GM19099 (cell line): Measurements from ENCODE around the gene LIPJ.

Experiments
- POLR2A ChIP-seq: IDR thresholded peaks from 3 replicates; pipeline ENCODE4 v1.6.1; 2011; ENCODE audit warnings: low read depth; ENCODE audit not compliant: insufficient read length; ENCODE audit errors: extremely low read depth

Gene LIPJ

GRCh38 chr10:88586462-88586861, at the start of gene LIPJ:
Gene LIPJ, plus strand, starts transcription at chr10:88586762. Its CDS starts 3,926 bp downstream, at chr10:88590688.
- no peak for TF ChIP-seq POLR2A

- no peak for TF ChIP-seq POLR2A
Measured at GRCh38 chr10:88537322-88537721, 49.2 kb upstream of the LIPJ start.

- no peak for TF ChIP-seq POLR2A
Measured at GRCh38 chr10:88538048-88538447, 48.5 kb upstream of the LIPJ start.

GRCh38 chr10:88540351-88540750, 46.2 kb upstream of the LIPJ start:
- TF ChIP-seq POLR2A = no peak

GRCh38 chr10:88541116-88541626, 45.4 kb upstream of the LIPJ start:
- no peak for TF ChIP-seq POLR2A

- TF ChIP-seq POLR2A = no peak
Measured at GRCh38 chr10:88542522-88542921, 44.0 kb upstream of the LIPJ start.

DNA sequence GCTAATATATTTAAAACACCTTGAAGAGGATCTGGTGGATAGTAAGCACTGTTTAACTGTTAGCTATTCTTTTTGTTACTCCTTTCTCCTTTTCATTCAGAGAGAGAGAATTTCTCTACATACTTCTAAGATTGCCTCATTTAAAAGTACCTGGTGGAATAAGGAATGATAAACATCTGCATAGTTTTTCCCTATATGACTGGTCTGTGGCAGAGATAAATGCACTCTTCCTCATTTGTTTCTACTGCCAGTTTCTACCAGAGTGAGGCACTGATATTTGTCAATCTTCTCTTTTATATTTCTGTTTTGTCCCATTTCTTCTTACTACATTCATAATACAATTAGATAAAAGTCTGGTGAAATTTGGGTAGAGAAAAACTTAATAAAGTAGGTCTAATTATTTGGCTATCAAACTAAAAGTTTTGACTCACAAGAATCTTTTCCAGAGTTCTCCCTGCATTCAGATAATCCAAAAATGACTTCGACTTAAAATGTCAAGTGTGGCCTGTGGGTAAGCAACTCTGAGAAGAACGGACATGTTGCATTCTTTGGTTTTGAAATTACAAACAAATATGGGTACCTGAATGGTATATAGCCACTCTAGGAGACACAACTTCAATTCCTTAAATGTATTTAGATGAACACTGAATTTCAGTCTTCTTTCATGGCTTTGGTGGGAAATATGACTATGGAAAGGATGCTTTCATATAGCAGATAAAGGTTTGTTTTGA, 42.3 kb upstream of the LIPJ start:
- TF ChIP-seq POLR2A = no peak

GRCh38 chr10:88545359-88545758, 41.2 kb upstream of the LIPJ start:
- no peak for TF ChIP-seq POLR2A

DNA sequence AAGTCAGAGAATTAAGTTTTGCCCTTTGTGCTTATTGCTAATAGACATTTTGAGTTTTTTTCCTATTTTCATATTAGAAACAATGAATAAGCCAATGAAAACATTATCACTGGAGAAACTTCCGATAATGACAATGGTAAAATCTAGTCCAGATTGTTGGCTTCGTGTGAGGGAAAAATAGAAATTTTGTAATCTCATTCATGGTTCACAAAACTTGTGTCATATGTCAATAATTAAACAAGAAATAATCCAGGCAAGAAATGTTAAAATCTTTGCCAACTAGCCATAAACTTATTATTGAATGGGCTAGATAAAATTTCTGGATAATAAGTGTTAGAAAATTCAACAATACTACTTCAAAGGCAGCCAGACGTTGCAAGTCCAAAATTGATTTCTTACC, 40.1 kb upstream of the LIPJ start:
- TF ChIP-seq POLR2A = no peak

- no peak for TF ChIP-seq POLR2A
Measured at GRCh38 chr10:88551246-88551645, 35.3 kb upstream of the LIPJ start.

- no peak for TF ChIP-seq POLR2A
Measured at GRCh38 chr10:88553116-88553752, 33.3 kb upstream of the LIPJ start.

DNA sequence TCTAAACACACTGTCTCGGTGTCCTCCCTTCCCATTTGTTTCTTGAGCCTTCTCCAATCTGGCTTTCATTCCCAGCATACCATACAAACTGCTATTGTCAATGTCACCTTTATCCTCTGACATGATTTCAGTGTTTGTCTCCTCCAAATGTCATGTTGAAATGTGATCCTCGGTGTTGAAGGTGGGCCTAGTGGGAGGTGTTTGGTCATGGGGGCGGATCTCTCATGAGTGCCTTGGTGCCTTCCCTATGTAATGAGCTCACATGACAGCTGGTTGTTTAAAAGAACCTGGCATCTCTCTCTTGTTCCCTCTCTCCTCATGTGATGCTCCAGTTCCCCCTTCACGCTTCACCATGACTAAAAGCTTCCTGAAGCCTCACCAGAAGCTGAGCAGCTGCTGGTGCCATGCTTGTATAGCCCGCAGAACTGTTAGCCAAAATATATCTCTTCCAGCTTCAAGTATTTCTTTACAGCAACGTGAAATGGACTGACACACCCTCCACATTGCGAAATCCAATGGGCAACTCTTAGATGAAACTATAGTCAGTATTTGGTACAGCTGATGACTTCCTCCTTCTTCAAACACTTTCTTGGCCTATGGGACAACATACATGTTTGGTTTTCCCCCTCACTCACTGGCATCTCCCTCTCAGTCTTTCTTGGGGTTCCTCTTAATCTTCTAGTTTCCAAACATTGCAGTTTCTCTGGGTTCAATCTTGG, 31.2 kb upstream of the LIPJ start:
- no peak for TF ChIP-seq POLR2A

- no peak for TF ChIP-seq POLR2A
Measured at GRCh38 chr10:88557256-88557655, 29.3 kb upstream of the LIPJ start.

DNA sequence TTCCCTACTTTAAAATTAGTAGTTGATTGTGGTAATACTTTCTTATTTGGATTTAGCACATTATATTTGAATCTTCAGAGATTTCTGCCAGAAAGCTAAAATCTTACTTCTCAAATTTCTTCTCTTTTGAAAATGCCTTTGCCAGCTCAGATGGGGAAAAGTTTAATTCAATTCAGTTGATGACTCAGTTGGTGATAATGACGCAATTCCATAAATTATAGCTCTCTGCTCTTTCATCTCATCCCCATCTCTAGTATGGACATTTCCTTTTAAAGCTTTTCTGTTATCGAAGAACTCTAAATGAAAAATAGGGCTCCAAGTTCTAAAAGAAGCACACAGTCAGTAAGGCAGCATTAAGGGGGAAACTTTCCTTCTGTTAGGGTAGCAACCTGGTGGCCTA, 28.9 kb upstream of the LIPJ start:
- TF ChIP-seq POLR2A = no peak

GRCh38 chr10:88562152-88562551, 24.4 kb upstream of the LIPJ start:
- TF ChIP-seq POLR2A = no peak

DNA sequence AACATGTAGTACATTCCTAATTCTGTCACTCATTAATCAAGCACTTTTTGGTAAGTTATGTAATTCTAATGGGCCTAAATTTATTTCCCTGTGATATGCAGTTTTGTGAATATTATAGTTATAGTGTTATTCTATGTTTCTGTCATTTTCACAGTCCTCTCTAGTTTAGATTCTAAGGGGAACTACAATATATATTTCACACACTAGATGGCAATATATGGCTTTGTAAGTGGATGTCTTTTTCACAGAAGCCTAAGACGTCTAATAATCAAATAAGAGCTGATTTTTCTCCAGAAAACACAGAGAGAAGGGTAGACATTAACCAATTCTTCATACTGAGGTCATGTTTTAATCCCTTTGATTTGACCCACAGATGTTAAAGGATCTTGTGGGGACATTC, 21.5 kb upstream of the LIPJ start:
- TF ChIP-seq POLR2A = no peak
